ENCODE data around the gene HEPN1.

GRCh38 chr11:124898263-124898680 is 20.8 kb upstream of the HEPN1 start:
- TF ChIP-seq, protein P1, sequence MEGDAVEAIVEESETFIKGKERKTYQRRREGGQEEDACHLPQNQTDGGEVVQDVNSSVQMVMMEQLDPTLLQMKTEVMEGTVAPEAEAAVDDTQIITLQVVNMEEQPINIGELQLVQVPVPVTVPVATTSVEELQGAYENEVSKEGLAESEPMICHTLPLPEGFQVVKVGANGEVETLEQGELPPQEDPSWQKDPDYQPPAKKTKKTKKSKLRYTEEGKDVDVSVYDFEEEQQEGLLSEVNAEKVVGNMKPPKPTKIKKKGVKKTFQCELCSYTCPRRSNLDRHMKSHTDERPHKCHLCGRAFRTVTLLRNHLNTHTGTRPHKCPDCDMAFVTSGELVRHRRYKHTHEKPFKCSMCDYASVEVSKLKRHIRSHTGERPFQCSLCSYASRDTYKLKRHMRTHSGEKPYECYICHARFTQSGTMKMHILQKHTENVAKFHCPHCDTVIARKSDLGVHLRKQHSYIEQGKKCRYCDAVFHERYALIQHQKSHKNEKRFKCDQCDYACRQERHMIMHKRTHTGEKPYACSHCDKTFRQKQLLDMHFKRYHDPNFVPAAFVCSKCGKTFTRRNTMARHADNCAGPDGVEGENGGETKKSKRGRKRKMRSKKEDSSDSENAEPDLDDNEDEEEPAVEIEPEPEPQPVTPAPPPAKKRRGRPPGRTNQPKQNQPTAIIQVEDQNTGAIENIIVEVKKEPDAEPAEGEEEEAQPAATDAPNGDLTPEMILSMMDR (IDR thresholded peaks at IDR 0.05; ENCODE audit: poor library complexity, severe bottlenecking): no peak
- TF ChIP-seq RAD21 (conservative IDR thresholded peaks at IDR 0.05) (no peak), POLR2AphosphoS5 (IDR thresholded peaks at IDR 0.05) (no peak), TAF1 (IDR thresholded peaks at IDR 0.05; ENCODE audit: low read depth) (no peak), REST (IDR thresholded peaks at IDR 0.05; ENCODE audit: borderline replicate concordance) (no peak), SMC3 (conservative IDR thresholded peaks at IDR 0.05; ENCODE audit: poor library complexity) (no peak), MXI1 (conservative IDR thresholded peaks at IDR 0.05; ENCODE audit: poor library complexity, severe bottlenecking) (no peak), EP300 (conservative IDR thresholded peaks at IDR 0.05; ENCODE audit: poor library complexity, severe bottlenecking) (no peak)
